Ascending aorta (tissue), 2 donors: ENCODE results near the gene UGT3A1. TPM values are rescaled to one million over a fixed set of nuclear protein-coding genes. Genes with fewer than 3 reads are reported as not detected.
"Not testable (repeated sequence)": the region's sequence is repeated elsewhere in the genome, so short reads cannot be mapped to it uniquely, and the experiment has no call there.

ENCODE experiments used
- DNase-seq, 2 donors: peaks; one replicate each; pipeline ENCODE4 v3.0.0-alpha.2; 2019; ENCODE audit warnings: low spot score in 2 of 2
- H3K27ac ChIP-seq, 2 donors: fragments of 200-600 bp; sonication (generic); one replicate each; pipeline ENCODE4 v1.5.1; 2016 to 2017; ENCODE audit warnings: mild to moderate bottlenecking in 1 of 2
- H3K27me3 ChIP-seq: fragments of 200-600 bp; sonication (generic); one replicate; pipeline ENCODE4 v1.5.1; 2017
- H3K36me3 ChIP-seq, 2 donors: fragments of 200-600 bp; sonication (generic); one replicate each; pipeline ENCODE4 v1.5.1; 2016
- H3K4me1 ChIP-seq, 2 donors: fragments of 200-600 bp; sonication (generic); one replicate each; pipeline ENCODE4 v1.5.1; 2016 to 2017; ENCODE audit warnings: mild to moderate bottlenecking in 1 of 2
- H3K4me3 ChIP-seq, 2 donors: fragments of 200-600 bp; sonication (generic); one replicate each; pipeline ENCODE4 v1.5.1; 2016 to 2017; ENCODE audit warnings: mild to moderate bottlenecking in 1 of 2
- H3K9me3 ChIP-seq, 2 donors: fragments of 200-600 bp; sonication (generic); one replicate each; pipeline ENCODE4 v1.5.1; 2016
- intact Hi-C: fragments of 100-400 bp; cut with DNase I; formaldehyde crosslinking; loops from one replicate; pipeline ENCODE4 v1.15.1; 2023
- total RNA-seq: library from RNA; depleted of rRNA; stranded (reverse); fragments of >200 nt; gene quantifications from one replicate; pipeline ENCODE4 v1.1.0, GENCODE V29; 2016
- TF ChIP-seq, protein P1 (sequence below), 3 experiments: fragments of 200-600 bp in 2 of 3; fragments of 450-650 bp in 1 of 3; sonication (generic) in 2 of 3; IDR thresholded peaks; one replicate each; pipeline ENCODE4 v1.5.1; 2016 to 2019; ENCODE audit warnings: antibody characterized with exemption in 3 of 3, mild to moderate bottlenecking in 1 of 3, moderate library complexity in 1 of 3

The UGT3A1 gene
- total RNA-seq, 1 donor from 2014 or later, result not detected

DNA sequence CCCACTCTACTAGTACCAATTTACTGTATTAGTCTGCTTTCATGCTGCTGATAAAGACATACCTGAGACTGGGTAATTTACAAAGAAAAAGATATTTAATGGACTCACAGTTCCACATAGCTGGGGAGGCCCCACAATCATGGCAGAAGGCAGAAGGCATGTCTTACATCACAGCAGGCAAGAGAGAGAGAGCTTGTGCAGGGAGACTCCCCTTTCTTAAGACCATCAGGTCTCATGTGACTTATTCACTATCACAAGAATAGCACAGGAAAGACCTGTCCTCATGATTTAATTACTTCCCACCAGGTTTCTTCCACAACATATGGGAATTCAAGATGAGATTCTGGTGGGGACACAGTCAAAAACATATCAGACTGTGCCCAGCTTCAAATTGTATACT is 11.5 kb downstream of the UGT3A1 start:
- Histone ChIP-seq H3K9me3 (no peaks in the 10 kb centered on the region), H3K27ac (no peak overlapping the region), H3K4me1 (no peaks in the 10 kb centered on the region), H3K27me3 (no peaks in the 10 kb centered on the region), H3K36me3 (no peaks in the 10 kb centered on the region), H3K4me3 (no peak overlapping the region)
- intact Hi-C loops, result no loop called here
- DNase-seq, result no peak
- TF ChIP-seq, protein P1, sequence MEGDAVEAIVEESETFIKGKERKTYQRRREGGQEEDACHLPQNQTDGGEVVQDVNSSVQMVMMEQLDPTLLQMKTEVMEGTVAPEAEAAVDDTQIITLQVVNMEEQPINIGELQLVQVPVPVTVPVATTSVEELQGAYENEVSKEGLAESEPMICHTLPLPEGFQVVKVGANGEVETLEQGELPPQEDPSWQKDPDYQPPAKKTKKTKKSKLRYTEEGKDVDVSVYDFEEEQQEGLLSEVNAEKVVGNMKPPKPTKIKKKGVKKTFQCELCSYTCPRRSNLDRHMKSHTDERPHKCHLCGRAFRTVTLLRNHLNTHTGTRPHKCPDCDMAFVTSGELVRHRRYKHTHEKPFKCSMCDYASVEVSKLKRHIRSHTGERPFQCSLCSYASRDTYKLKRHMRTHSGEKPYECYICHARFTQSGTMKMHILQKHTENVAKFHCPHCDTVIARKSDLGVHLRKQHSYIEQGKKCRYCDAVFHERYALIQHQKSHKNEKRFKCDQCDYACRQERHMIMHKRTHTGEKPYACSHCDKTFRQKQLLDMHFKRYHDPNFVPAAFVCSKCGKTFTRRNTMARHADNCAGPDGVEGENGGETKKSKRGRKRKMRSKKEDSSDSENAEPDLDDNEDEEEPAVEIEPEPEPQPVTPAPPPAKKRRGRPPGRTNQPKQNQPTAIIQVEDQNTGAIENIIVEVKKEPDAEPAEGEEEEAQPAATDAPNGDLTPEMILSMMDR (IDR thresholded peaks at IDR 0.05), result no peak

DNA sequence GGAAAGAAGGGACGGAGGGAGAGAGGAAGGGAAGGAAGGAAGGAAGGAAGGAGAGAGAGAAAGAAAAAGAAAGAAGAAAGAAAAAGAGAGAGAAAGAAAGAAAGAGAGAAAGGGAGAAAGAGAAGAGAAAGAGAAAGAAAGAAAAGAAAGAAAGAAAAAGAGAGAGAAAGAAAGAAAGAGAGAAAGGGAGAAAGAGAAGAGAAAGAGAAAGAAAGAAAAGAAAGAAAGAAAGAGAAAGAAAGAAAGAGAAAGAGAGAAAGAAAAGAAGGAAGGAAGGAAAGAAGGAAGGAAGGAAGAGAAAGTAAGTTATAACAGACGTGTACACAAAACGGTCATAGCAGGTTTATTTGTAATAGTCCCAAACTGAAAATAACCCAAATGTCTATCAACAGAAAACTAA is 14.3 kb downstream of the UGT3A1 start:
- intact Hi-C loops, H3K36me3 ChIP-seq, H3K9me3 ChIP-seq, H3K4me1 ChIP-seq, DNase-seq, H3K27ac ChIP-seq, H3K4me3 ChIP-seq, H3K27me3 ChIP-seq: not testable (repeated sequence)

DNA sequence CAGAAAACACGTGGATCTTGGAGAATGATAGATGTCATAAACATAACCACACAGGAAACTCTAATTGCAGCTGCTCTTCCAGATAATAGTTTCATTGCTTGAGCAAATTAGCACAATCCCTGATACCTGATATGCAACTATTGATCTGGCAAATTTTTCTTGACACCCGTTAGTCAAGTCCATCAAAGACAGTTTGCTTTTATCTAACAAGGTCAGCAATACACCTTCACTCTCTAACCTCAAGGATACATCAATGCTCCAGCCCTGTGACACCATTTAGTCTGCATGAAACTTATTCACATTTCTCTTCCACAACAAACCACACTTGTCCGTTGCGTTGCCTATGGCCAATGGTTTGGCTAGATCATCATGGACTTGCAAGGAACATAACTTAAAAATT is 16.6 kb downstream of the UGT3A1 start:
- no peak overlapping the region for H3K27ac ChIP-seq
- H3K27me3 ChIP-seq, result no peaks in the 10 kb centered on the region
- no peaks in the 10 kb centered on the region for H3K9me3 ChIP-seq
- H3K36me3 ChIP-seq, result no peaks in the 10 kb centered on the region
- TF ChIP-seq, protein P1 (IDR thresholded peaks at IDR 0.05), result no peak
- DNase-seq, result no peak
- H3K4me1 ChIP-seq, result no peaks in the 10 kb centered on the region
- intact Hi-C loops, result no loop called here
- H3K4me3 ChIP-seq, result no peak overlapping the region

DNA sequence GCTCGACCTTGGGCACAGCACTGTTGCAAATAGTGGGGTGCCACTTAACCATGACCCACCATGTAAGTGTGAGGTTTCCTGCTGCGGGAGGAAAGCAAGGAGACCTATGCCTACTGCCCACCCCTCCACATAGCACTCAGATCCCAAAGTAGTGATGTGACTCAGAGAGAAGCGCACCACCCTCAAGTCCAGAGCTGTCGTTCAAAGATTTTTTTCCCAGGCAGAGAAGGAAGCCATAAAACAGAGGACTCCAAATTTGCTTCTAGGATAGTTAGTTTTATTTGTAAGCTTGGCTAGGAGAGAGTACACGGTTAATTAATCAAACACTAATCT is 19.3 kb downstream of the UGT3A1 start:
- H3K9me3 ChIP-seq, result no peaks in the 10 kb centered on the region
- H3K27ac ChIP-seq, result no peak overlapping the region
- no peaks in the 10 kb centered on the region for H3K4me1 ChIP-seq
- intact Hi-C loops, result no loop called here
- no peak overlapping the region for H3K4me3 ChIP-seq
- no peak for DNase-seq
- TF ChIP-seq, protein P1 (IDR thresholded peaks at IDR 0.05), result no peak
- no peaks in the 10 kb centered on the region for H3K27me3 ChIP-seq
- H3K36me3 ChIP-seq, result no peaks in the 10 kb centered on the region

DNA sequence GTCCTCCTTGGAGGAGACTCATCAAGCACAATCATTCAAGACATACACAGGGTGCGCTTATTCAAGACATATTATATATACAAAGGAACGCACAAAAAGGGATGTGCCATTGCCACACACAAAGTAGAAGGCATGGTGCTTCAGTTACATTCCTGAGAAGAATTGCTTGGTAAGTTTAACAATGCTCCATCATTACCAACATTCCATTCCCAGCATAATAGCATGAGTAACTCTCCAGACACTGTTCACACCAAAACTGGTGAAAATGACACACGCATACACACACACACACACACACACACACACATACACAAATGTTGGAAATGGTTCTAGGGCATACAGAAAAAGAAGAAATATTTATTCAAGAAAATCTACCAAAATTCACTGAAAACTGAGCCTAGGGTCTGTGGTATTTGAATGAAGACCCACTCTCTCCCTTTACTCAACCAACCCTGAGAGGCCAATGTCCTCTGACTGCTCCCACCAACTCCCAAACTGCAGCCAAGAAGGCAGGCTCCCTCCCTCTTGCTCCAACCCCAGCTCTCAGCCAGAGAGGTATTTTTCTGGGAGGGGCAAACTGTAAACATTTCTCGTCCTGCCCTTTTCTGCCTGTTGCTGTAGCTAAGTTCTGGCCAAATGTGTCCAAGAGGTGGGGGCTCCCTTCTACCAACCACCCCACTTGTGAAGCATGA is 19.9 kb downstream of the UGT3A1 start:
- no peaks in the 10 kb centered on the region for H3K4me1 ChIP-seq
- intact Hi-C loops, result no loop called here
- no peaks in the 10 kb centered on the region for H3K27me3 ChIP-seq
- H3K27ac ChIP-seq, result no peak overlapping the region
- H3K9me3 ChIP-seq, result no peaks in the 10 kb centered on the region
- H3K4me3 ChIP-seq, result no peak overlapping the region
- TF ChIP-seq, protein P1 (IDR thresholded peaks at IDR 0.05), result no peak
- DNase-seq, result no peak
- H3K36me3 ChIP-seq, result no peaks in the 10 kb centered on the region

DNA sequence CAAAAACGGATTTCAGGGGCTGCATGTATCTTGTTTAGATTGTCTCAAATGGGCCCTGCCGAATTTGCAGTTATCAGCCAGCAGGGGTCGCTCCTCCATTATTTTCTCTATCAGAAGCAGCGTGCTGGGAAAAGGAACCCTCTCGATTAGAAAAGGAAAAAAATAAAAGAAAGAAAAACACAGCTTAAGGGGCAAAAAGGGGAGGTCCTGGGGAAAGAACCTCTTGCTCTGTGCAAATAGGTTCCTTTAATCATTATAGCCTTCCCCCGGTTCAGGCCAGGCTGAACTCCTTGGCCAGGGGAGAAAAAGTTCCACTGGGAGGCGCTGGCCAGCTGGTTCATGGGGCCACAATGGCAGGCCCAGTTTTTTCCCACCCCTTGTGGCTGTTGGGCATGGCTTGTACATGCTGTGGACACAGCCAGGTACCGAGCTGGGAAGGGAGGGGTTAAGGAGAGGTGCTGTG is 27.8 kb downstream of the UGT3A1 start:
- Histone ChIP-seq H3K36me3 (no peaks in the 10 kb centered on the region), H3K9me3 (no peaks in the 10 kb centered on the region), H3K27ac (no peak overlapping the region), H3K4me3 (no peak overlapping the region), H3K27me3 (no peaks in the 10 kb centered on the region), H3K4me1 (no peaks in the 10 kb centered on the region)
- TF ChIP-seq, protein P1 (IDR thresholded peaks at IDR 0.05), result no peak
- intact Hi-C loops, result no loop called here
- no peak for DNase-seq
